Measurements from ENCODE around the gene GRIK4. TPM values are rescaled to one million over a fixed set of nuclear protein-coding genes. Genes with fewer than 3 reads are reported as not detected.

The GRIK4 gene
- total and polyA plus RNA-seq, 9 of the 15 experiments (the other 6 are each of a cell fraction or from before 2014, with no cell fraction given), result not detected

DNA sequence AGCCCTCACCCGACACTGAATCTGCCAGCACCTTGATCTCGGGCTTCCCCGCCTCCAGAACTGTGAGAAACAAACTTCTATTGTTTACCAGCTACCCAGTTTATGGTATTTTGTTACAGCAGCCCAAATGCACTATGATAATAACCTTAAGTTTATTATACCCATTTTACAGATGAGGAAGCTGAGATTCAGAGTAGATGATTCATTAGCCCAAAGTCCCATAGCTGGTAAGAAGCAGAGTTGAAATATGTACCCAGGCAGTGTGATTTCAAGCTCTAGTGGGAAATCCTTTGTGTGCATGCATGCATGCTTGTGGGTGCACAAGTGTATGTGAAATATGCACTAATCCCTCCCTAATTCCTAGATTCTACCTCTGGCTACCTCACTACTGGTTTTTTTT, 7.9 kb downstream of the GRIK4 start:
- BruUV-seq (replicated peaks), result no TSS peak
- 2% methylated on average over 3 of the region's 3 CpGs for WGBS (ENCODE audit: insufficient coverage, low coverage, missing lambda C conversion rate)
- Histone ChIP-seq H3K4me1 (replicated peaks in 1 of 2; ENCODE audit: control insufficient read depth in 2 of 2, insufficient read depth in 2 of 2, low read length in 2 of 2) (peaks cover 0 to 6% of the 10 kb centered on the region in 2 experiments; a peak in 1 of 5 replicates), H2AFZ (ENCODE audit: low read depth, low read length) (no peak overlapping the region), H3K36me3 (ENCODE audit: control insufficient read depth, insufficient read depth, low read length) (no peaks in the 10 kb centered on the region), H3K9ac (ENCODE audit: insufficient read depth in 1 of 2, low read depth in 2 of 2, low read length in 2 of 2) (no peak overlapping the region), H3K27ac (ENCODE audit: extremely low read depth, low read depth, low read length) (no peak overlapping the region), H3K4me3 (no peak overlapping the region), H3K9me1 (ENCODE audit: control insufficient read depth, insufficient read depth, low read length) (no peaks in the 10 kb centered on the region), H3K79me2 (ENCODE audit: control insufficient read depth, insufficient read depth, low read length) (no peaks in the 10 kb centered on the region), H3K4me2 (ENCODE audit: insufficient read depth, low read length) (no peak overlapping the region), H3K27me3 (ENCODE audit: control insufficient read depth in 2 of 2, insufficient read depth in 2 of 2, low read length in 2 of 2) (peaks cover 49 to 94% of the 10 kb centered on the region in 2 experiments; a peak in 4 of 5 replicates), H4K20me1 (replicated peaks; ENCODE audit: control insufficient read depth, insufficient read depth, low read length) (peaks cover 17% of the 10 kb centered on the region), H3K9me3 (replicated peaks; ENCODE audit: control insufficient read depth, insufficient read depth, low read depth, low read length) (no peaks in the 10 kb centered on the region)
- CTCF ChIA-PET (ENCODE audit: low intra/inter-chr PET ratio), result no interaction called here
- POLR2A ChIA-PET, result no interaction called here
- DNase-seq (ENCODE audit: extremely low read depth in 1 of 4, low spot score in 3 of 4), result no peak
- TF ChIP-seq RBM25 (IDR thresholded peaks at IDR 0.05; ENCODE audit: low read depth, low read length, severe bottlenecking) (peak; percentile 62), SOX6 (IDR thresholded peaks at IDR 0.05) (no peak), BRF2 (IDR thresholded peaks at IDR 0.05; ENCODE audit: borderline replicate concordance, insufficient read depth, insufficient read length) (no peak), SREBF2 (CRISPR knock-in tag; IDR thresholded peaks at IDR 0.05) (no peak), CSDE1 (IDR thresholded peaks at IDR 0.05) (no peak), ZNF184 (CRISPR knock-in tag; IDR thresholded peaks at IDR 0.05) (no peak)
- TF ChIP-seq, protein P1, sequence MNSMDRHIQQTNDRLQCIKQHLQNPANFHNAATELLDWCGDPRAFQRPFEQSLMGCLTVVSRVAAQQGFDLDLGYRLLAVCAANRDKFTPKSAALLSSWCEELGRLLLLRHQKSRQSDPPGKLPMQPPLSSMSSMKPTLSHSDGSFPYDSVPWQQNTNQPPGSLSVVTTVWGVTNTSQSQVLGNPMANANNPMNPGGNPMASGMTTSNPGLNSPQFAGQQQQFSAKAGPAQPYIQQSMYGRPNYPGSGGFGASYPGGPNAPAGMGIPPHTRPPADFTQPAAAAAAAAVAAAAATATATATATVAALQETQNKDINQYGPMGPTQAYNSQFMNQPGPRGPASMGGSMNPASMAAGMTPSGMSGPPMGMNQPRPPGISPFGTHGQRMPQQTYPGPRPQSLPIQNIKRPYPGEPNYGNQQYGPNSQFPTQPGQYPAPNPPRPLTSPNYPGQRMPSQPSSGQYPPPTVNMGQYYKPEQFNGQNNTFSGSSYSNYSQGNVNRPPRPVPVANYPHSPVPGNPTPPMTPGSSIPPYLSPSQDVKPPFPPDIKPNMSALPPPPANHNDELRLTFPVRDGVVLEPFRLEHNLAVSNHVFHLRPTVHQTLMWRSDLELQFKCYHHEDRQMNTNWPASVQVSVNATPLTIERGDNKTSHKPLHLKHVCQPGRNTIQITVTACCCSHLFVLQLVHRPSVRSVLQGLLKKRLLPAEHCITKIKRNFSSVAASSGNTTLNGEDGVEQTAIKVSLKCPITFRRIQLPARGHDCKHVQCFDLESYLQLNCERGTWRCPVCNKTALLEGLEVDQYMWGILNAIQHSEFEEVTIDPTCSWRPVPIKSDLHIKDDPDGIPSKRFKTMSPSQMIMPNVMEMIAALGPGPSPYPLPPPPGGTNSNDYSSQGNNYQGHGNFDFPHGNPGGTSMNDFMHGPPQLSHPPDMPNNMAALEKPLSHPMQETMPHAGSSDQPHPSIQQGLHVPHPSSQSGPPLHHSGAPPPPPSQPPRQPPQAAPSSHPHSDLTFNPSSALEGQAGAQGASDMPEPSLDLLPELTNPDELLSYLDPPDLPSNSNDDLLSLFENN (IDR thresholded peaks at IDR 0.05; ENCODE audit: low read depth in 2 of 2, low read length in 2 of 2), result no peak
- in situ Hi-C loops (cut with MboI), result no loop called here
- intact Hi-C loops (cut with micrococcal nuclease), result no loop called here
- FAIRE-seq, result no peak
- ATAC-seq, result no peak

All from K562 (cell line).